GM23338 (cell line): Measurements from ENCODE around the gene GJC1. TPM values are rescaled to one million over a fixed set of nuclear protein-coding genes. Genes with fewer than 3 reads are reported as not detected.

Experiments used
- ATAC-seq: fragments of 200-7000 bp; cut with Tn5 transposase; 3 replicates; pipeline ENCODE4 v1.9.1; 2020
- DNase-seq: peaks from one replicate; pipeline ENCODE4 v3.0.0-alpha.2; 2015; ENCODE audit warnings: low spot score
- H2AFZ ChIP-seq: fragments of 200-600 bp; sonication (generic); 2 replicates; pipeline ENCODE4 v1.8.0; 2016; ENCODE audit warnings: antibody characterized with exemption, mild to moderate bottlenecking, moderate library complexity
- H3F3A ChIP-seq: fragments of 200-600 bp; sonication (generic); replicated peaks from 2 replicates; pipeline ENCODE4 v1.8.0; 2017; ENCODE audit warnings: antibody characterized with exemption, mixed run types, low read depth
- H3K27ac ChIP-seq: fragments of 200-600 bp; sonication (generic); 2 replicates; pipeline ENCODE4 v1.6.1; 2016; ENCODE audit warnings: low read depth
- H3K27me3 ChIP-seq: fragments of 200-600 bp; sonication (generic); 2 replicates; pipeline ENCODE4 v1.8.0; 2016; ENCODE audit warnings: mild to moderate bottlenecking, mixed run types, moderate library complexity; ENCODE audit not compliant: insufficient read depth
- H3K36me3 ChIP-seq: fragments of 200-600 bp; sonication (generic); 2 replicates; pipeline ENCODE4 v1.8.0; 2016; ENCODE audit warnings: mild to moderate bottlenecking; ENCODE audit not compliant: insufficient read depth
- H3K4me1 ChIP-seq: fragments of 200-600 bp; sonication (generic); 2 replicates; pipeline ENCODE4 v1.8.0; 2016; ENCODE audit warnings: mild to moderate bottlenecking, moderate library complexity; ENCODE audit not compliant: insufficient read depth
- H3K4me2 ChIP-seq: fragments of 200-600 bp; sonication (generic); 2 replicates; pipeline ENCODE4 v1.7.1; 2017; ENCODE audit warnings: mixed run types
- H3K4me3 ChIP-seq: fragments of 200-600 bp; sonication (generic); 2 replicates; pipeline ENCODE4 v1.6.1; 2016; ENCODE audit warnings: mixed run types
- H3K79me2 ChIP-seq: fragments of 200-600 bp; sonication (generic); replicated peaks from 2 replicates; pipeline ENCODE4 v1.8.0; 2017; ENCODE audit warnings: mild to moderate bottlenecking; ENCODE audit not compliant: insufficient read depth
- H3K9me2 ChIP-seq: fragments of 200-600 bp; sonication (generic); 2 replicates; pipeline ENCODE4 v1.8.0; 2017; ENCODE audit not compliant: insufficient read depth
- H4K20me1 ChIP-seq: fragments of 200-600 bp; sonication (generic); replicated peaks from 2 replicates; pipeline ENCODE4 v1.8.0; 2017; ENCODE audit warnings: mild to moderate bottlenecking; ENCODE audit not compliant: insufficient read depth
- H3K27ac Mint-ChIP-seq: 2 replicates; pipeline ENCODE4 v1.8.0; 2020; ENCODE audit warnings: inconsistent platforms, mild to moderate bottlenecking, moderate library complexity, mixed read lengths
- H3K27me3 Mint-ChIP-seq: 3 replicates; pipeline ENCODE4 v1.8.0; 2022; ENCODE audit warnings: low read depth, mild to moderate bottlenecking, moderate library complexity, mixed read lengths, inconsistent platforms; ENCODE audit not compliant: insufficient read depth, poor library complexity
- H3K36me3 Mint-ChIP-seq: 3 replicates; pipeline ENCODE4 v1.8.0; 2021; ENCODE audit warnings: low read depth, mild to moderate bottlenecking, inconsistent platforms, moderate library complexity, mixed read lengths
- H3K4me1 Mint-ChIP-seq: 3 replicates; pipeline ENCODE4 v1.8.0; 2020; ENCODE audit warnings: mild to moderate bottlenecking, inconsistent platforms, mixed read lengths
- H3K4me3 Mint-ChIP-seq: 3 replicates; pipeline ENCODE4 v1.8.0; 2021; ENCODE audit warnings: moderate library complexity, mild to moderate bottlenecking, inconsistent platforms, mixed read lengths
- H3K9me3 Mint-ChIP-seq: 3 replicates; pipeline ENCODE4 v1.8.0; 2020; ENCODE audit warnings: moderate library complexity, mild to moderate bottlenecking, inconsistent platforms, mixed read lengths
- CREB1 ChIP-seq: fragments of 250-450 bp; sonication (Bioruptor Pico); IDR thresholded peaks from 2 replicates; pipeline ENCODE4 v1.5.0; 2020; ENCODE audit warnings: low read depth, mild to moderate bottlenecking, moderate library complexity
- EZH2 ChIP-seq: fragments of 200-600 bp; sonication (generic); IDR thresholded peaks from one replicate; pipeline ENCODE4 v1.8.0; 2017; ENCODE audit warnings: antibody characterized with exemption, mild to moderate bottlenecking, low read depth; ENCODE audit not compliant: unreplicated experiment
- EZH2phosphoT487 ChIP-seq: fragments of 200-600 bp; sonication (generic); IDR thresholded peaks from one replicate; pipeline ENCODE4 v1.8.1; 2018; ENCODE audit warnings: antibody characterized with exemption; ENCODE audit not compliant: unreplicated experiment
- JUNB ChIP-seq: IDR thresholded peaks from one replicate; pipeline ENCODE4 v1.6.1; 2016; ENCODE audit warnings: antibody characterized with exemption; ENCODE audit not compliant: unreplicated experiment
- NANOG ChIP-seq: IDR thresholded peaks from 2 replicates; pipeline ENCODE4 v1.6.1; 2016; ENCODE audit warnings: antibody characterized with exemption, borderline replicate concordance
- REST ChIP-seq: IDR thresholded peaks from one replicate; pipeline ENCODE4 v1.6.1; 2018; ENCODE audit warnings: antibody characterized with exemption; ENCODE audit not compliant: unreplicated experiment
- STAT1 ChIP-seq: IDR thresholded peaks from one replicate; pipeline ENCODE4 v1.6.1; 2016; ENCODE audit warnings: antibody characterized with exemption; ENCODE audit not compliant: unreplicated experiment
- ZNF114 ChIP-seq: fragments of 250-450 bp; sonication (Bioruptor Pico); IDR thresholded peaks from 2 replicates; pipeline ENCODE4 v1.5.0; 2020; ENCODE audit warnings: mild to moderate bottlenecking, moderate library complexity
- ZNF331 ChIP-seq: fragments of 250-450 bp; sonication (Bioruptor Pico); IDR thresholded peaks from 2 replicates; pipeline ENCODE4 v1.5.0; 2020; ENCODE audit warnings: low read depth, mild to moderate bottlenecking, moderate library complexity
- polyA plus RNA-seq: library from polyadenylated mRNA; unstranded; fragments of >200 nt; fragmentation: Nextera tagmentation; extraction: Ambion mirVana; gene quantifications from 2 replicates; pipeline ENCODE4 v1.2.1, GENCODE V29; 2016
- total RNA-seq: library from RNA; depleted of rRNA; stranded (reverse); fragments of >200 nt; shearing (Covaris generic); gene quantifications from 2 replicates; pipeline ENCODE4 v1.2.3, GENCODE V29; 2014
- TF ChIP-seq, protein P1 (sequence below): IDR thresholded peaks from 2 replicates; pipeline ENCODE4 v1.6.1; 2016; ENCODE audit warnings: antibody characterized with exemption
- TF ChIP-seq, protein P2 (sequence below), 2 experiments: fragments of 200-600 bp in 1 of 2; sonication (generic) in 1 of 2; conservative IDR thresholded peaks; 2 replicates each; pipeline versions ENCODE4 v1.5.1 to v1.6.1; 2016 to 2017; ENCODE audit warnings: antibody characterized with exemption in 2 of 2, low read depth in 2 of 2, mild to moderate bottlenecking in 2 of 2, moderate library complexity in 1 of 2

The GJC1 gene
- total and polyA plus RNA-seq, 2 experiments from 2014 or later = 34.7 to 99.2 TPM

GRCh38 chr17:44770166-44770925 lies 59.7 kb downstream of the GJC1 start (continued):
- TF ChIP-seq REST = no peak

DNA sequence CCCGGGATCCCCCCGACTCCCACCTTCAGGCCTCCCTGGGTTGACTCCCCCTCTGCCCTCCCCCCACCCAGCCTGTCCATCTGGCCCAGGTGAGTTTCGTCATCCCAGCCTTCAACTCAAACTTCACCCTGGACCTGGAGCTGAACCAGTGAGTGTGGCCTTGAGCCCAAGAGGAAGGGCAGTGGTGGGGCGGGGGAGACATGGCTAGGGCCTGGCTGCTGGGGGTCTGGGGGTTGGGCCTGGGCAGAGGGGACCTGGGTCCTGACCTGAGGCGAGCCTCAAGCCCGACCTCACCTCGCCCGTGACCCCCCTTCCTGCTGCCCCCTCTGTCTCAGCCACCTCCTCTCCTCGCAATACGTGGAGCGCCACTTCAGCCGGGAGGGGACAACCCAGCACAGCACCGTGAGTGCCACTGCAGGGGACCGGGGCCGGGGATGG lies 60.4 kb downstream of the GJC1 start:
- Mint-ChIP-seq H3K27me3 (peaks cover 19% of the 10 kb centered on the region), H3K27ac (no peak overlapping the region), H3K9me3 (no peaks in the 10 kb centered on the region), H3K4me1 (peaks cover 17% of the 10 kb centered on the region), H3K4me3 (no peak overlapping the region), H3K36me3 (no peaks in the 10 kb centered on the region)
- no peak overlapping the region for H3K27ac ChIP-seq
- H3K27me3 ChIP-seq = no peaks in the 10 kb centered on the region
- H3K4me3 ChIP-seq = no peak overlapping the region
- H3K79me2 ChIP-seq = no peaks in the 10 kb centered on the region
- no peak for ATAC-seq
- H3K9me2 ChIP-seq = no peaks in the 10 kb centered on the region
- H4K20me1 ChIP-seq = 0 out of 2 replicates have a peak, but pooled peaks cover 5% of the 10 kb centered on the region
- DNase-seq = no peak
- H3K4me1 ChIP-seq = peaks cover 4% of the 10 kb centered on the region; the same call in 1 of the 2 replicates
- H3K4me2 ChIP-seq = no peak overlapping the region
- H3K36me3 ChIP-seq = no peaks in the 10 kb centered on the region
- no peak overlapping the region for H2AFZ ChIP-seq
- no peaks in the 10 kb centered on the region for H3F3A ChIP-seq
- TF ChIP-seq, protein P1, sequence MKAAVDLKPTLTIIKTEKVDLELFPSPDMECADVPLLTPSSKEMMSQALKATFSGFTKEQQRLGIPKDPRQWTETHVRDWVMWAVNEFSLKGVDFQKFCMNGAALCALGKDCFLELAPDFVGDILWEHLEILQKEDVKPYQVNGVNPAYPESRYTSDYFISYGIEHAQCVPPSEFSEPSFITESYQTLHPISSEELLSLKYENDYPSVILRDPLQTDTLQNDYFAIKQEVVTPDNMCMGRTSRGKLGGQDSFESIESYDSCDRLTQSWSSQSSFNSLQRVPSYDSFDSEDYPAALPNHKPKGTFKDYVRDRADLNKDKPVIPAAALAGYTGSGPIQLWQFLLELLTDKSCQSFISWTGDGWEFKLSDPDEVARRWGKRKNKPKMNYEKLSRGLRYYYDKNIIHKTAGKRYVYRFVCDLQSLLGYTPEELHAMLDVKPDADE = no peak
- TF ChIP-seq CREB1 (CRISPR knock-in tag) = no peak
- TF ChIP-seq JUNB = no peak
- TF ChIP-seq ZNF331 (CRISPR knock-in tag) = no peak
- no peak for TF ChIP-seq ZNF114 (CRISPR knock-in tag)
- no peak for TF ChIP-seq NANOG
- no peak for TF ChIP-seq EZH2
- TF ChIP-seq STAT1 = no peak
- TF ChIP-seq, protein P2, sequence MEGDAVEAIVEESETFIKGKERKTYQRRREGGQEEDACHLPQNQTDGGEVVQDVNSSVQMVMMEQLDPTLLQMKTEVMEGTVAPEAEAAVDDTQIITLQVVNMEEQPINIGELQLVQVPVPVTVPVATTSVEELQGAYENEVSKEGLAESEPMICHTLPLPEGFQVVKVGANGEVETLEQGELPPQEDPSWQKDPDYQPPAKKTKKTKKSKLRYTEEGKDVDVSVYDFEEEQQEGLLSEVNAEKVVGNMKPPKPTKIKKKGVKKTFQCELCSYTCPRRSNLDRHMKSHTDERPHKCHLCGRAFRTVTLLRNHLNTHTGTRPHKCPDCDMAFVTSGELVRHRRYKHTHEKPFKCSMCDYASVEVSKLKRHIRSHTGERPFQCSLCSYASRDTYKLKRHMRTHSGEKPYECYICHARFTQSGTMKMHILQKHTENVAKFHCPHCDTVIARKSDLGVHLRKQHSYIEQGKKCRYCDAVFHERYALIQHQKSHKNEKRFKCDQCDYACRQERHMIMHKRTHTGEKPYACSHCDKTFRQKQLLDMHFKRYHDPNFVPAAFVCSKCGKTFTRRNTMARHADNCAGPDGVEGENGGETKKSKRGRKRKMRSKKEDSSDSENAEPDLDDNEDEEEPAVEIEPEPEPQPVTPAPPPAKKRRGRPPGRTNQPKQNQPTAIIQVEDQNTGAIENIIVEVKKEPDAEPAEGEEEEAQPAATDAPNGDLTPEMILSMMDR (conservative IDR thresholded peaks at IDR 0.05; ENCODE audit: low read depth in 2 of 2) = no peak
- no peak for TF ChIP-seq EZH2phosphoT487
- TF ChIP-seq REST = no peak
